Measurements from ENCODE around the gene FNDC8. TPM values are rescaled to one million over a fixed set of nuclear protein-coding genes. Genes with fewer than 3 reads are reported as not detected.

FNDC8 gene
- total RNA-seq, 2 donors from 2014 or later, result not detected

DNA sequence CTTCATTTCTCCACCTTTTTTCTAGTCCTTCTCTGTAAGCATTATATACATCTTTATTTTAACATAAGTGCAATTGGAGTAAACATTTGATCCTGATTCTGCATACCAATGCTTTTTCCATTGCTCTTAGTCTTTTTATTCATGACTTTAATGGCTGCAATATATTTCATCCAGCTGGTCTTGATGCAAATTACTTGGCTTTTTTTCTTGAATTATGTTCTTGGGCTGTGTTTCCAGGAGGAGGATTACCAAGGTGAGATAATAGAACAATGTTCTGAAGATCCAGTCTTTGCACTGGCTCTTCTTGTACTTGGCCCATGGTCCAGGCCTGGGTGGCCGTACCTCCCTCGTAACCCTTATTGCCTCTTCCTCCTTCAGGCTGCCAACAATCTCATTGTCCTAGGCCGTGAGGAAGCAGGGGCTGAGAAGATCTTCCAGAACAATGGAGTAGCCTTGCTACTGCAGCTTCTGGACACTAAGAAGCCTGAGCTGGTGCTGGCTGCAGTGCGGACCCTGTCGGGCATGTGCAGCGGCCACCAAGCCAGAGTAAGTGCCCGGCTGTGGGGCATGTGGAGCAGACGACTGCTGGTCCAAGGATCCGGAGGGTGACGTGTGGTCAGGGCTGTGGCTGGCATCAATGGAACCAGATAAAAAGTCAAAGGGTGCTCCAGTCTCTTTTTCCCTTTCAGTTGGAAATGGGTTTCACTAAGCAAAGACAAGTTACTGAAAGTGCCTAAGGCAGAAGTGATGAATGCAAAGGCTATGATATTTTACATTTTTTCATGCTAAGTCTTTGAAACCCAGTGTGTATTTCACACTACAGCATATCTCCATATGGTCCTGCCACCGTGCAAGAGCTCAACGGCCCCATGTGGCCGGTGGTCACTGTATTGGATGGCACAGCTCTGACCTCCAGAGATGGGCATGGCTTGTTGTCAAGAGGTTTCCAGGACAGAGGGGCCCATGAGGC, 33.1 kb downstream of the FNDC8 start:
- H3K36me3 ChIP-seq, result no peaks in the 10 kb centered on the region
- intact Hi-C loops (cut with DNase I), result no loop called here
- DNase-seq, result no peak
- H3K4me3 ChIP-seq, result no peak overlapping the region
- H3K9ac ChIP-seq (ENCODE audit: low read depth in 2 of 2, low read length in 2 of 2), result no peak overlapping the region
- no peaks in the 10 kb centered on the region for H3K9me3 ChIP-seq
- no peaks in the 10 kb centered on the region for H3K4me1 ChIP-seq
- H3K27ac ChIP-seq, result no peak overlapping the region
- TF ChIP-seq, protein P1, sequence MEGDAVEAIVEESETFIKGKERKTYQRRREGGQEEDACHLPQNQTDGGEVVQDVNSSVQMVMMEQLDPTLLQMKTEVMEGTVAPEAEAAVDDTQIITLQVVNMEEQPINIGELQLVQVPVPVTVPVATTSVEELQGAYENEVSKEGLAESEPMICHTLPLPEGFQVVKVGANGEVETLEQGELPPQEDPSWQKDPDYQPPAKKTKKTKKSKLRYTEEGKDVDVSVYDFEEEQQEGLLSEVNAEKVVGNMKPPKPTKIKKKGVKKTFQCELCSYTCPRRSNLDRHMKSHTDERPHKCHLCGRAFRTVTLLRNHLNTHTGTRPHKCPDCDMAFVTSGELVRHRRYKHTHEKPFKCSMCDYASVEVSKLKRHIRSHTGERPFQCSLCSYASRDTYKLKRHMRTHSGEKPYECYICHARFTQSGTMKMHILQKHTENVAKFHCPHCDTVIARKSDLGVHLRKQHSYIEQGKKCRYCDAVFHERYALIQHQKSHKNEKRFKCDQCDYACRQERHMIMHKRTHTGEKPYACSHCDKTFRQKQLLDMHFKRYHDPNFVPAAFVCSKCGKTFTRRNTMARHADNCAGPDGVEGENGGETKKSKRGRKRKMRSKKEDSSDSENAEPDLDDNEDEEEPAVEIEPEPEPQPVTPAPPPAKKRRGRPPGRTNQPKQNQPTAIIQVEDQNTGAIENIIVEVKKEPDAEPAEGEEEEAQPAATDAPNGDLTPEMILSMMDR (IDR thresholded peaks at IDR 0.05), result no peak
- H3K27me3 ChIP-seq, result no peaks in the 10 kb centered on the region

DNA sequence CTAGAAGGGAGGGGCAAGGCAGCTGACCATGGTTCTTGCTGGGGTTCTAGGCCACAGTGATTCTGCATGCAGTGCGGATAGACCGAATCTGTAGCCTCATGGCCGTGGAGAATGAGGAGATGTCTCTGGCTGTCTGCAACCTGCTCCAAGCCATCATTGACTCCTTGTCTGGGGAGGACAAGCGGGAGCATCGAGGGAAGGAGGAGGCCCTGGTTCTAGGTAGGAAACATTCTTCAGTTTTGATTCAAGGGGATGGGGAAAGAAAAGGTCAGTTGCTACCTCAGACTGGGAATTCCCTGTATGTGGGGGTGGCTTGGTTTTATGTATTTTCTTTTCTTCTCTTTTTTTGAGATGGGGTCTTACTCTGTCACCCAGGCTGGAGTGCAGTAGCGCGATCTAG, 33.8 kb downstream of the FNDC8 start:
- Histone ChIP-seq H3K27ac (no peak overlapping the region), H3K36me3 (no peaks in the 10 kb centered on the region), H3K9me3 (no peaks in the 10 kb centered on the region), H3K9ac (ENCODE audit: low read depth in 2 of 2, low read length in 2 of 2) (no peak overlapping the region), H3K27me3 (no peaks in the 10 kb centered on the region), H3K4me1 (no peaks in the 10 kb centered on the region), H3K4me3 (no peak overlapping the region)
- DNase-seq, result no peak
- TF ChIP-seq, protein P1 (IDR thresholded peaks at IDR 0.05), result no peak
- intact Hi-C loops (cut with DNase I), result no loop called here

DNA sequence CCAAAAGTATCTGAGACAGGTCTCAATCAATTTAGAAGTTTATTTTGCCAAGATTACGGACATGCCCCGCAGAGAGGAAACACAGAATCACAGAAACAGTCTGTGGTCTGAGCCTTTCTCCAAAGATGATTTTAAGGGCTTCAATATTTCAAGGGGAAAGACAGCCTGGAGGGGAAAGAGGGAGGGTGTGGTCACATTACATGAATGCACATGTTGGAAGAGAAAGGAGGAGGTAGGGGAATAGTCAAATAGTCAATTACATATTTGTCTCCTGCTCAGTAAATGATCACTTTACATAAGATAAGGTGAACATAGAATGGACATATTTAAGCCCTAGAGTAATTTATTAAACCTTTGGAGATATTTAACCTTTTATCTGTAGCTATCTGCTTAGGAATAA, 38.5 kb downstream of the FNDC8 start:
- no peaks in the 10 kb centered on the region for H3K4me1 ChIP-seq
- H3K27me3 ChIP-seq, result no peaks in the 10 kb centered on the region
- no peak for DNase-seq
- intact Hi-C loops (cut with DNase I), result no loop called here
- no peak overlapping the region for H3K9ac ChIP-seq (ENCODE audit: low read depth in 2 of 2, low read length in 2 of 2)
- no peak overlapping the region for H3K27ac ChIP-seq
- H3K36me3 ChIP-seq, result no peaks in the 10 kb centered on the region
- no peaks in the 10 kb centered on the region for H3K9me3 ChIP-seq
- TF ChIP-seq, protein P1 (IDR thresholded peaks at IDR 0.05), result no peak
- no peak overlapping the region for H3K4me3 ChIP-seq

DNA sequence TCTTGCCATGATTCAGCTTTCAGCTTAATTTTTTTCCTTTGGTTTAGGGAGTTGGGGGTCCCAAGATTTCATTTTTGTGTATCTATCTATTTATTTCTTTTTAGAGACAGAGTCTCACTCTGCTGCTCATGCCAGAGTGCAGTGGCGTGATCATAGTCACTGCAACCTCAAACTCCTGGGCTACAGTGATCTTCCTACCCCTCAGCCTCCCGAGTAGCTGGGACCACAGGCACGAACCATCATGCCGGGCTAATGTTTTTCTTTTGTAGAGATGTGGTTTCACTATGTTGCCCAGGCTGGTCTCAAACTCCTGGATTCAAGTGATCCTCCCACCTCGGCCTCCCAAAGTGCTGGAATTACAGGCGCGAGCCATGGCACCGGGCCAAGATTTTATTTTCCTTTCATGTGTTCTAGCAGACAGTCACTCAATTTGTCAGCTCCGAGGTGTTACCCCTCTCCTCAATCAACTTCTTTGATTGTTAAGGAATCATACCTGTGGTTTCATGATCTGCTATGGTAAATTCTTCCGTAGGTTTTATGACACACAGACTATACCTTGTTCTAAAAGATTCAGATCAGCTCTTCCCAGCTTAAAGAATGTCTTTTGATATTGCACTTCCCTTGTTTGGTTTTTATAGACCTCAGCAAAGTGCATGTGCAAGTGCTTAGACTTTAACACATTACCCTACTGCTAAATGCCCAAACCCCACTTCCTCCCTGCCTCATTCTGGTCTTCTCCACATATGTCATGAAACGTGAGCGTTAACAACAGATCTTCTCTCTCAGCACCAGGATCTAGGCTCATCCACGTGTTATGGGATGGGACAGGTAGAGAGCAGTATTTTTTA, 39.2 kb downstream of the FNDC8 start:
- Histone ChIP-seq H3K36me3 (no peaks in the 10 kb centered on the region), H3K9ac (ENCODE audit: low read depth in 2 of 2, low read length in 2 of 2) (no peak overlapping the region), H3K4me1 (no peaks in the 10 kb centered on the region), H3K9me3 (no peaks in the 10 kb centered on the region), H3K27me3 (no peaks in the 10 kb centered on the region), H3K4me3 (no peak overlapping the region), H3K27ac (no peak overlapping the region)
- DNase-seq, result no peak
- TF ChIP-seq, protein P1 (IDR thresholded peaks at IDR 0.05), result no peak
- intact Hi-C loops (cut with DNase I), result no loop called here

DNA sequence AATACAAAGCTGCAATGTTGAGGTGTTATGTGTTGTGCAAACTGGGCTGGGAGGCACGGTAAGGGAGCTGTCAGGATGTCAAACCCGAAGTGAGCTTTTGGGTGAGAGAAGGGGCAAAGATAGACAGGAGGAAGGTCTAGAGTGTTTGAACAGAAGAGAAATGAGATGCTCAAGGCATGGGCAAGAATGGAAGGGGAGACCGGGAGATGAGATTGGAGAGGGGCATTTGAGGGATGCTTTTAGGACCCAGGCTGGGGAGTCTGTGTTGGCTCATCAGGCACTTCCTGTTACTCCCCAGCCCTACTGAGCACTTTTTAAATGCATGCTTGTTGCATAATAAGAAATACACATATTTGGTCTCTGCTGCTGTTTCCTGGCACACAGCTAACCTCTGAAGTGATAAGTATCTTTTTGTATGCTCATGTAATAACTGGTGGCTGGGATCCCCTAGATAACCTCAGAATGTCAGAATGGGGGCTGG, 39.9 kb downstream of the FNDC8 start:
- Histone ChIP-seq H3K27ac (no peak overlapping the region), H3K36me3 (no peaks in the 10 kb centered on the region), H3K4me3 (no peak overlapping the region), H3K4me1 (no peaks in the 10 kb centered on the region), H3K9ac (ENCODE audit: low read depth in 2 of 2, low read length in 2 of 2) (no peak overlapping the region), H3K9me3 (no peaks in the 10 kb centered on the region), H3K27me3 (no peaks in the 10 kb centered on the region)
- no peak for DNase-seq
- intact Hi-C loops (cut with DNase I), result no loop called here
- TF ChIP-seq, protein P1 (IDR thresholded peaks at IDR 0.05), result no peak

All from colonic mucosa (tissue), 4 donors.